Lung (tissue), 12 donors: Measurements from ENCODE around the gene ADAMTS5. TPM values are rescaled to one million over a fixed set of nuclear protein-coding genes. Genes with fewer than 3 reads are reported as not detected.

ENCODE experiments used
- ATAC-seq: fragments of 200-7000 bp; cut with Tn5 transposase; one replicate; pipeline ENCODE4 v1.9.1; 2020; ENCODE audit warnings: moderate number of reproducible peaks; ENCODE audit not compliant: insufficient read depth, low FRiP score
- DNase-seq, 3 donors: peaks; one replicate each; pipeline ENCODE4 v3.0.0-alpha.2; 2013 to 2017
- H3K27ac ChIP-seq, 2 donors: one replicate each; pipeline ENCODE4 v1.5.1; 2013; ENCODE audit warnings: mild to moderate bottlenecking in 2 of 2, moderate library complexity in 2 of 2, control low read depth in 1 of 2, inconsistent platforms in 1 of 2, low read depth in 1 of 2, low read length in 1 of 2
- H3K27me3 ChIP-seq, 3 donors: one replicate each; pipeline ENCODE4 v1.5.1; 2013; ENCODE audit warnings: low read length in 2 of 3; ENCODE audit not compliant: control insufficient read depth in 3 of 3, insufficient read depth in 3 of 3
- H3K36me3 ChIP-seq, 4 donors: one replicate each; pipeline ENCODE4 v1.5.1; 2013; ENCODE audit warnings: low read length in 4 of 4, mild to moderate bottlenecking in 1 of 4, moderate library complexity in 1 of 4; ENCODE audit not compliant: control insufficient read depth in 4 of 4, insufficient read depth in 4 of 4
- H3K4me1 ChIP-seq, 5 donors: one replicate each; pipeline ENCODE4 v1.5.1; 2013; ENCODE audit warnings: low read length in 5 of 5, mild to moderate bottlenecking in 2 of 5, moderate library complexity in 1 of 5; ENCODE audit not compliant: control insufficient read depth in 5 of 5, insufficient read depth in 5 of 5
- H3K4me3 ChIP-seq: one replicate; pipeline ENCODE4 v1.5.1; 2013; ENCODE audit warnings: mild to moderate bottlenecking, control low read depth, moderate library complexity
- H3K9ac ChIP-seq, 2 donors: one replicate each; pipeline ENCODE4 v1.5.1; 2013; ENCODE audit warnings: low read length in 2 of 2, control low read depth in 1 of 2; ENCODE audit not compliant: insufficient read depth in 1 of 2
- H3K9me3 ChIP-seq, 4 donors: one replicate each; pipeline ENCODE4 v1.5.1; 2013; ENCODE audit warnings: low read length in 3 of 4, mild to moderate bottlenecking in 1 of 4, moderate library complexity in 1 of 4; ENCODE audit not compliant: control insufficient read depth in 4 of 4, insufficient read depth in 3 of 4
- CTCF ChIP-seq: IDR thresholded peaks from 2 replicates; pipeline ENCODE4 v1.5.1; 2012; ENCODE audit warnings: mild to moderate bottlenecking; ENCODE audit errors: control extremely low read depth, extremely low read depth
- WGBS, 2 donors: extraction: QIAGEN DNeasy Blood & Tissue Kit; methylation state at CpG; one replicate each; pipeline ENCODE4 v1.1.7; 2013; 5-methylcytosine and 5-hydroxymethylcytosine counted together
- polyA plus RNA-seq, 2 donors: library from polyadenylated mRNA; stranded (reverse); fragments of 200-250 nt; gene quantifications; one replicate each; pipeline ENCODE4 v1.2.1, GENCODE V29; 2013
- total RNA-seq, 2 donors: library from RNA; depleted of rRNA in 1 of 2; stranded (reverse); fragments of >200 nt in 1 of 2; gene quantifications; one replicate each; pipeline ENCODE4 v1.2.1, GENCODE V29; 2014 to 2021
- donor health status: control.
- donor health status: control.
- donor health status: Bipolar disorder and iron deficiency.
- donor health status: healthy.
- donor health status: DM: yes; HTN: yes; CAD: no.

The ADAMTS5 gene
- total and polyA plus RNA-seq, 4 donors, result 0.59 to 22.2 (median 2.8) TPM

- H3K9me3 ChIP-seq, result no peaks in the 10 kb centered on the region
- peak; percentile 30 for ATAC-seq
- DNase-seq, result peak; percentile 38 to 61 (median 56)
- H3K4me3 ChIP-seq, result no peak overlapping the region
- no peak overlapping the region for H3K27ac ChIP-seq
- 20 to 21% methylated on average over 58 of the region's 58 CpGs for whole genome bisulfite sequencing, 2 donors
- H3K9ac ChIP-seq, result no peak overlapping the region
- H3K4me1 ChIP-seq, result peaks cover 1 to 45% (median 5%) of the 10 kb centered on the region in 5 donors
- TF ChIP-seq CTCF, result no peak
- no peaks in the 10 kb centered on the region for H3K36me3 ChIP-seq
- H3K27me3 ChIP-seq, result peaks cover 3 to 29% (median 13%) of the 10 kb centered on the region in 3 donors
Observed at GRCh38 chr21:26965040-26965906, 1.6 kb downstream of the ADAMTS5 start.

- TF ChIP-seq CTCF, result no peak
- H3K9me3 ChIP-seq, result no peaks in the 10 kb centered on the region
- WGBS, 2 donors, result 79 to 85% methylated on average over 14 of the region's 14 CpGs
- peaks cover 3 to 21% (median 11%) of the 10 kb centered on the region in 3 donors for H3K27me3 ChIP-seq
- H3K4me1 ChIP-seq, result peaks cover 3 to 45% (median 5%) of the 10 kb centered on the region in 5 donors
- no peak for ATAC-seq
- no peak overlapping the region for H3K27ac ChIP-seq
- no peak overlapping the region for H3K4me3 ChIP-seq
- H3K36me3 ChIP-seq, result no peaks in the 10 kb centered on the region
- H3K9ac ChIP-seq, result peak overlapping the region in 1 of 2 donors; percentile 8
- DNase-seq, result peak in 2 of 3 donors; percentile 21 to 58
Observed at GRCh38 chr21:26964170-26964778, 2.6 kb downstream of the ADAMTS5 start.

- no peaks in the 10 kb centered on the region for H3K36me3 ChIP-seq
- no peak for ATAC-seq
- H3K9me3 ChIP-seq, result no peaks in the 10 kb centered on the region
- H3K27me3 ChIP-seq, result peaks cover 0 to 7% (median 3%) of the 10 kb centered on the region in 3 donors
- no peak for TF ChIP-seq CTCF
- peaks cover 3 to 45% (median 6%) of the 10 kb centered on the region in 5 donors for H3K4me1 ChIP-seq
- no peak overlapping the region for H3K27ac ChIP-seq
- no peak overlapping the region for H3K9ac ChIP-seq
- H3K4me3 ChIP-seq, result no peak overlapping the region
- WGBS, 2 donors, result 79 to 87% methylated on average over 3 of the region's 3 CpGs
- peak; percentile 15 to 60 (median 55) for DNase-seq
Observed at GRCh38 chr21:26962621-26963181, 4.2 kb downstream of the ADAMTS5 start.
